Ishikawa (cell line): ENCODE results near the gene CCDC187.

ENCODE experiments used
- CEBPB ChIP-seq: IDR thresholded peaks from 2 replicates; pipeline ENCODE4 v1.6.1; 2012
- CREB1 ChIP-seq: IDR thresholded peaks from 2 replicates; pipeline ENCODE4 v1.6.1; 2012; ENCODE audit warnings: low read depth
- EGR1 ChIP-seq: IDR thresholded peaks from 2 replicates; pipeline ENCODE4 v1.6.1; 2012
- EP300 ChIP-seq: IDR thresholded peaks from 2 replicates; pipeline ENCODE4 v1.6.1; 2012; ENCODE audit warnings: borderline replicate concordance
- FOXM1 ChIP-seq: IDR thresholded peaks from 2 replicates; pipeline ENCODE4 v1.6.1; 2012; ENCODE audit warnings: low read depth, borderline replicate concordance
- NFIC ChIP-seq: IDR thresholded peaks from 2 replicates; pipeline ENCODE4 v1.6.1; 2012
- RAD21 ChIP-seq: IDR thresholded peaks from 2 replicates; pipeline ENCODE4 v1.6.1; 2012; ENCODE audit warnings: low read depth
- TAF1 ChIP-seq: IDR thresholded peaks from 2 replicates; pipeline ENCODE4 v1.6.1; 2012; ENCODE audit warnings: low read depth, mild to moderate bottlenecking
- TCF12 ChIP-seq: IDR thresholded peaks from 2 replicates; pipeline ENCODE4 v1.6.1; 2012; ENCODE audit warnings: low read depth
- TEAD4 ChIP-seq: IDR thresholded peaks from 2 replicates; pipeline ENCODE4 v1.6.1; 2012
- YY1 ChIP-seq: IDR thresholded peaks from 2 replicates; pipeline ENCODE4 v1.6.1; 2012; ENCODE audit warnings: low read depth
- ZBTB7A ChIP-seq: IDR thresholded peaks from 2 replicates; pipeline ENCODE4 v1.6.1; 2012; ENCODE audit warnings: low read depth
- TF ChIP-seq, protein P1 (sequence below): IDR thresholded peaks from 2 replicates; pipeline ENCODE4 v1.6.1; 2012; ENCODE audit warnings: low read depth, mild to moderate bottlenecking
- TF ChIP-seq, protein P2 (sequence below): IDR thresholded peaks from 2 replicates; pipeline ENCODE4 v1.6.1; 2012
- TF ChIP-seq, protein P3 (sequence below): IDR thresholded peaks from 2 replicates; pipeline ENCODE4 v1.6.1; 2012

Gene CCDC187

DNA sequence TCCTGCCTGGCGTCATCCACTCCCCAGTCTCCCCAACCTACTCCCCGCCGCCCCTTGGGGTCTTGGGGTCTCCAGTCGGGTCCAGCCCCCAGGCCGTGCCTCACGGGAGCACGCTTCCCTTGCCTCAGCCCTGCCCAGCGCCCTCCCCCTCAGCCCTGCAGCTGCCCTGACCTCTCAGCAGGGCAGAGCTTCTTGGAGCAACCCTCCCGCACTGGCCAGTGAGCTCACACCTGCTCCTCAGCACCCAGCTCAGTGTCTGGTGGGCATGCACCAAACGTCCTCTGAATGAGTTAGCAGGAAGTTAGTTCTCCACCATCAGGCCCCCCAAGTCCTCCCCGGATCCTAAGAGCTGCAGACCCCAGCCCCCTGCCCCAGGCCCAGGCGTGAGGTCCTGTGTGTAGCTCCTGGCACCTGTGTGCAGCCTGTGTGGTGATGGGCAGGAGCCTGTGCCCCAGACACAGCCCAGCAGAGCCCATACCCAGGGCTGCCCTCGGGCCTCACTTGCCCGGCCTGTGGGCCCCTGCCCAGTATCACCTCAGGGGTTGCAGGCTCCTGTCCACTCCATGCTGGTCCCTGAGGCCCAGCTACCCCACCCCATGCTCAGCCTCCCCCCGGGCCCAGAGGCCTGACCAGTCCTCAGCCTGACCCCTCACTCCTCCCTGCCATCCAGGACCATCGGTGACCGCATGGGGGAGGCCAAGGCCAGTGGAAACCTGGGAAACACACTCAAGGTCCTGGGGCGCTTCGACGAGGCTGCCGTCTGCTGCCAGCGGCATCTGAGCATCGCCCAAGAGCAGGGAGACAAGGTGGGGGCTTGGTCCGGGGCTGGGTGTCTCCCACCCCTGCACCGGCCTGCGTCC lies 31.6 kb upstream of the CCDC187 start:
- TF ChIP-seq, protein P1, sequence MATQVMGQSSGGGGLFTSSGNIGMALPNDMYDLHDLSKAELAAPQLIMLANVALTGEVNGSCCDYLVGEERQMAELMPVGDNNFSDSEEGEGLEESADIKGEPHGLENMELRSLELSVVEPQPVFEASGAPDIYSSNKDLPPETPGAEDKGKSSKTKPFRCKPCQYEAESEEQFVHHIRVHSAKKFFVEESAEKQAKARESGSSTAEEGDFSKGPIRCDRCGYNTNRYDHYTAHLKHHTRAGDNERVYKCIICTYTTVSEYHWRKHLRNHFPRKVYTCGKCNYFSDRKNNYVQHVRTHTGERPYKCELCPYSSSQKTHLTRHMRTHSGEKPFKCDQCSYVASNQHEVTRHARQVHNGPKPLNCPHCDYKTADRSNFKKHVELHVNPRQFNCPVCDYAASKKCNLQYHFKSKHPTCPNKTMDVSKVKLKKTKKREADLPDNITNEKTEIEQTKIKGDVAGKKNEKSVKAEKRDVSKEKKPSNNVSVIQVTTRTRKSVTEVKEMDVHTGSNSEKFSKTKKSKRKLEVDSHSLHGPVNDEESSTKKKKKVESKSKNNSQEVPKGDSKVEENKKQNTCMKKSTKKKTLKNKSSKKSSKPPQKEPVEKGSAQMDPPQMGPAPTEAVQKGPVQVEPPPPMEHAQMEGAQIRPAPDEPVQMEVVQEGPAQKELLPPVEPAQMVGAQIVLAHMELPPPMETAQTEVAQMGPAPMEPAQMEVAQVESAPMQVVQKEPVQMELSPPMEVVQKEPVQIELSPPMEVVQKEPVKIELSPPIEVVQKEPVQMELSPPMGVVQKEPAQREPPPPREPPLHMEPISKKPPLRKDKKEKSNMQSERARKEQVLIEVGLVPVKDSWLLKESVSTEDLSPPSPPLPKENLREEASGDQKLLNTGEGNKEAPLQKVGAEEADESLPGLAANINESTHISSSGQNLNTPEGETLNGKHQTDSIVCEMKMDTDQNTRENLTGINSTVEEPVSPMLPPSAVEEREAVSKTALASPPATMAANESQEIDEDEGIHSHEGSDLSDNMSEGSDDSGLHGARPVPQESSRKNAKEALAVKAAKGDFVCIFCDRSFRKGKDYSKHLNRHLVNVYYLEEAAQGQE: no peak
- TF ChIP-seq YY1: no peak
- TF ChIP-seq, protein P2, sequence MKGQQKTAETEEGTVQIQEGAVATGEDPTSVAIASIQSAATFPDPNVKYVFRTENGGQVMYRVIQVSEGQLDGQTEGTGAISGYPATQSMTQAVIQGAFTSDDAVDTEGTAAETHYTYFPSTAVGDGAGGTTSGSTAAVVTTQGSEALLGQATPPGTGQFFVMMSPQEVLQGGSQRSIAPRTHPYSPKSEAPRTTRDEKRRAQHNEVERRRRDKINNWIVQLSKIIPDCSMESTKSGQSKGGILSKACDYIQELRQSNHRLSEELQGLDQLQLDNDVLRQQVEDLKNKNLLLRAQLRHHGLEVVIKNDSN: no peak
- TF ChIP-seq TAF1: no peak
- TF ChIP-seq EP300: no peak
- TF ChIP-seq, protein P3, sequence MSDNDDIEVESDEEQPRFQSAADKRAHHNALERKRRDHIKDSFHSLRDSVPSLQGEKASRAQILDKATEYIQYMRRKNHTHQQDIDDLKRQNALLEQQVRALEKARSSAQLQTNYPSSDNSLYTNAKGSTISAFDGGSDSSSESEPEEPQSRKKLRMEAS: no peak
- TF ChIP-seq CREB1: no peak
- no peak for TF ChIP-seq EGR1
- TF ChIP-seq NFIC: no peak
- no peak for TF ChIP-seq TEAD4
- no peak for TF ChIP-seq FOXM1

DNA sequence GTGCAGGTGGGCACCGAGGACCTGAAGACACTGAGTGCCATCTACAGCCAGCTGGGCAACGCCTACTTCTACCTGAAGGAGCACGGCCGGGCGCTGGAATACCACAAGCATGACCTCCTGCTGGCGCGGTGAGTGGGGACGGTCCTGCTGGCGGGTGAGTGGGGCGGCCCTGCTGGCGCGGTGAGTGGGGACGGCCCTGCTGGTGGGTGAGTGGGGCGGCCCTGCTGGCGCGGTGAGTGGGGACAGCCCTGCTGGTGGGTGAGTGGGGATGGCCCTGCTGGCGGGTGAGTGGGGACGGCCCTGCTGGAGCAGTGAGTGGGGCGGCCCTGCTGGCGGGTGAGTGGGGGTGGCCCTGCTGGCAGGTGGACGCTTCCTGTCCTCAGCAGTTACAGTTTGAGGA lies 30.6 kb upstream of the CCDC187 start:
- TF ChIP-seq RAD21: no peak
- TF ChIP-seq, protein P2: no peak
- no peak for TF ChIP-seq FOXM1
- TF ChIP-seq CREB1: no peak
- TF ChIP-seq ZBTB7A: no peak
- TF ChIP-seq, protein P3: no peak
- no peak for TF ChIP-seq CEBPB
- no peak for TF ChIP-seq EGR1
- TF ChIP-seq YY1: no peak

DNA sequence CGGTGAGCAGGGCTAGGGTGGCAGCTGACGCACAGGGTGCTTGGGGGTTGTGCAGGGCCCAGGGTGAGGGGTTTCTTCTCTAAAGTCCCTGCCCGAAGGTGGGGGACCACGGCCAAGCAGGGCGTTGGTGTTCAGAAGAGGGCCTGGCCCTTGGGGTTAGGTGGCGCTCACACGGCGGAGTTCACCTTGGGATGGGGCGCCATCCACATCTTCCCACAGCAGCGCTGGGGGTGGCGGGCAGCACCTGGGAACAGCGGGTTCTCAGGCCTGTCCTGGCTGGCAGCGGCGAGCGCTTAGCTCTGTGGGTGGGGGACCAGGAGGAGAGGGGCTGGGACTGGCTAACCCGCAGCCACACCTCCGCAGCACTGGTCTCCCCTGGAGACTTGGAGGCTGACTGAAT lies 29.6 kb upstream of the CCDC187 start:
- TF ChIP-seq TCF12 (no peak), EGR1 (no peak)

DNA sequence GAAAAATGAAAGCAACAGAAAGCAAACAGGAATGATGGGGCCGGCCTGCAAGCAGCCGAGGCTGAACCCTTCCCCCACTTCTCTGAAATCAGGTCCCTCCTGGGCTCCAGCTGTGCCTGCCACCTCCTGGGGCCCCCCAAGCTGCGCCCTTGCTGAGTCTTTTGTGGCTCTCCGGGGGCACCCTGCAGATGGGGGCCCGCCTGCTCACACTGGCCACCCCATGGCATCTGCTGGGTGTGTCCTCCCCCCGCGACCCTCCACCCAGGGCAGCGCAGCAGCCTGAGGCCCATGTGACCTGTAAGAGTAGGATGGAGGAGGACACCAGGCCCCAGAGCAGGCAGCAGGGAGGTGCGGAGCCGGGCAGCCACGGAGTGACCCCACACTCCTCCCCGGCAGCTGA lies 29.2 kb upstream of the CCDC187 start:
- TF ChIP-seq RAD21 (no peak), YY1 (no peak), CREB1 (no peak), TAF1 (no peak), ZBTB7A (no peak), EGR1 (no peak), TCF12 (no peak), CEBPB (no peak), FOXM1 (no peak), NFIC (no peak), EP300 (no peak)
- TF ChIP-seq, protein P1: no peak
- TF ChIP-seq, protein P2: no peak
- TF ChIP-seq, protein P3: no peak

DNA sequence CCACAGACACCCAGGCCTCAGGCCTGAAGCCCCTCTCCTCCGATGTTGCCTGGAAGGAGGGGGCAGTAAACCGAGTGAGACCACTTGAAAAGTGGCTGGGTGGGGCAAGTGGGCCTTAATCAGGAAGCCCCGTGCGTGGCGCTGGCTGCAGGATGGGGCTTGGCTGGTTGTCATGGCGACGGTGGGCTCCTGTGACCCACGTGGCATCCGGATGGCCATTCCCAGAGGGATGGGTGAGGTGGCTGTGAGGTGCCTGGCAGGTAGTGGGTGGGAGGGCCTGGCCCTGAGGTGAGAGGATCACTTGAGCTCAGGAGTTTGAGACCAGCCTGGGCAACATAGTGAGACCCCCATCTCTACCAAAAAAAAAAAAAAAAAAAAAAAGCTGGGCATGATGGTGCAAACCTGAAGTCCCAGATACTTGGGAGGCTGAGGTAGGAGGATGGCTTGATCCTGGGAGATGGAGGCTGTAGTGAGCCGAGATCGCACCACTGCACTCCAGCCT lies 28.6 kb upstream of the CCDC187 start:
- TF ChIP-seq YY1: no peak
- TF ChIP-seq EGR1: no peak
- TF ChIP-seq EP300: no peak
